ENCODE data around the gene LSS.

- TF ChIP-seq POLR2AphosphoS5 (IDR thresholded peaks at IDR 0.05) (no peak), CTCF (IDR thresholded peaks at IDR 0.05) (no peak)
These were observed 16.5 kb downstream of the LSS start for GRCh38 chr21:46211786-46212720.
